Stimulated activated naive B cell treated with anti-CD40 and anti-IgM and Interleukin-4, amounts not matched to agents 10 μg/mL and 1 μg/mL and 100 μg/mL, for 72 hours (primary cell): Measurements from ENCODE around the gene GRB10.

Experiments
- ATAC-seq, 2 donors: fragments of 150-1000 bp; cut with Tn5 transposase; replicated peaks; 2 replicates each; pipeline ENCODE4 v1.10.0; 2021; ENCODE audit warnings: moderate library complexity in 1 of 2
- DNase-seq: peaks from one replicate; pipeline ENCODE4 v3.0.0; 2021
- H3K27ac Mint-ChIP-seq: one replicate; pipeline ENCODE4 v1.8.0; 2022; ENCODE audit warnings: mild to moderate bottlenecking, mixed read lengths
- H3K27me3 Mint-ChIP-seq, 2 donors: one replicate each; pipeline ENCODE4 v1.8.0; 2022; ENCODE audit warnings: mixed read lengths in 2 of 2
- H3K36me3 Mint-ChIP-seq, 2 donors: one replicate each; pipeline ENCODE4 v1.8.0; 2022; ENCODE audit warnings: mixed read lengths in 2 of 2, mild to moderate bottlenecking in 1 of 2
- H3K4me1 Mint-ChIP-seq, 2 donors: one replicate each; pipeline ENCODE4 v1.8.0; 2022; ENCODE audit warnings: mixed read lengths in 2 of 2, mild to moderate bottlenecking in 1 of 2
- H3K4me3 Mint-ChIP-seq, 2 donors: one replicate each; pipeline ENCODE4 v1.8.0; 2022; ENCODE audit warnings: mild to moderate bottlenecking in 2 of 2, mixed read lengths in 2 of 2, moderate library complexity in 1 of 2
- H3K9me3 Mint-ChIP-seq, 2 donors: one replicate each; pipeline ENCODE4 v1.8.0; 2022; ENCODE audit warnings: mixed read lengths in 2 of 2, mild to moderate bottlenecking in 1 of 2

GRB10 gene

GRCh38 chr7:50603287-50603686 lies 179.4 kb downstream of the GRB10 start:
- DNase-seq = no peak
- Mint-ChIP-seq H3K4me3 (no peak overlapping the region), H3K9me3 (peaks cover 4 to 6% of the 10 kb centered on the region in 2 donors), H3K27ac (no peak overlapping the region), H3K36me3 (no peaks in the 10 kb centered on the region), H3K4me1 (peaks cover 0 to 4% of the 10 kb centered on the region in 2 donors), H3K27me3 (no peaks in the 10 kb centered on the region)
- no peak for ATAC-seq

- no peak for DNase-seq
- no peaks in the 10 kb centered on the region for H3K9me3 Mint-ChIP-seq
- H3K27ac Mint-ChIP-seq = no peak overlapping the region
- no peaks in the 10 kb centered on the region for H3K4me1 Mint-ChIP-seq
- H3K27me3 Mint-ChIP-seq = peaks cover 0 to 6% of the 10 kb centered on the region in 2 donors
- no peaks in the 10 kb centered on the region for H3K36me3 Mint-ChIP-seq
- no peak for ATAC-seq
- H3K4me3 Mint-ChIP-seq = no peak overlapping the region
Observed at GRCh38 chr7:50599385-50599784, 183.3 kb downstream of the GRB10 start.

- DNase-seq (no peak), ATAC-seq (no peak)
- Mint-ChIP-seq H3K4me1 (no peaks in the 10 kb centered on the region), H3K27me3 (peaks cover 0 to 6% of the 10 kb centered on the region in 2 donors), H3K9me3 (no peaks in the 10 kb centered on the region), H3K36me3 (no peaks in the 10 kb centered on the region), H3K4me3 (no peak overlapping the region), H3K27ac (no peak overlapping the region)
Observed at GRCh38 chr7:50598460-50599343, 184.0 kb downstream of the GRB10 start.

GRCh38 chr7:50596484-50596883 lies 186.2 kb downstream of the GRB10 start:
- Mint-ChIP-seq H3K36me3 (no peaks in the 10 kb centered on the region), H3K4me1 (no peaks in the 10 kb centered on the region), H3K4me3 (no peak overlapping the region), H3K27me3 (peaks cover 0 to 12% of the 10 kb centered on the region in 2 donors), H3K27ac (no peak overlapping the region), H3K9me3 (no peaks in the 10 kb centered on the region)
- ATAC-seq = no peak
- DNase-seq = no peak

GRCh38 chr7:50595491-50596102 lies 187.1 kb downstream of the GRB10 start:
- Mint-ChIP-seq H3K9me3 (no peaks in the 10 kb centered on the region), H3K36me3 (no peaks in the 10 kb centered on the region), H3K27me3 (peaks cover 0 to 12% of the 10 kb centered on the region in 2 donors), H3K27ac (no peak overlapping the region), H3K4me3 (no peak overlapping the region), H3K4me1 (no peaks in the 10 kb centered on the region)
- no peak for DNase-seq
- ATAC-seq = peak; percentile 47 to 58

- Mint-ChIP-seq H3K4me1 (no peaks in the 10 kb centered on the region), H3K27ac (no peak overlapping the region), H3K4me3 (no peak overlapping the region), H3K9me3 (no peaks in the 10 kb centered on the region), H3K36me3 (no peaks in the 10 kb centered on the region), H3K27me3 (peaks cover 0 to 12% of the 10 kb centered on the region in 2 donors)
- ATAC-seq = peak; percentile 20 to 69
- no peak for DNase-seq
Observed at GRCh38 chr7:50594734-50595485, 187.8 kb downstream of the GRB10 start.

- no peak for DNase-seq
- Mint-ChIP-seq H3K36me3 (no peaks in the 10 kb centered on the region), H3K4me3 (no peak overlapping the region), H3K9me3 (no peaks in the 10 kb centered on the region), H3K27me3 (peaks cover 0 to 12% of the 10 kb centered on the region in 2 donors), H3K4me1 (no peaks in the 10 kb centered on the region), H3K27ac (no peak overlapping the region)
- ATAC-seq = no peak
Observed at GRCh38 chr7:50594136-50594535, 188.6 kb downstream of the GRB10 start.

- peaks cover 0 to 14% of the 10 kb centered on the region in 2 donors for H3K27me3 Mint-ChIP-seq
- no peak for ATAC-seq
- no peaks in the 10 kb centered on the region for H3K36me3 Mint-ChIP-seq
- H3K4me1 Mint-ChIP-seq = no peaks in the 10 kb centered on the region
- no peak for DNase-seq
- H3K27ac Mint-ChIP-seq = no peak overlapping the region
- no peaks in the 10 kb centered on the region for H3K9me3 Mint-ChIP-seq
- no peak overlapping the region for H3K4me3 Mint-ChIP-seq
Observed at GRCh38 chr7:50592940-50593339, 189.8 kb downstream of the GRB10 start.

GRCh38 chr7:50591480-50592438 lies 190.9 kb downstream of the GRB10 start:
- Mint-ChIP-seq H3K4me3 (no peak overlapping the region), H3K36me3 (no peaks in the 10 kb centered on the region), H3K27ac (no peak overlapping the region), H3K4me1 (no peaks in the 10 kb centered on the region), H3K27me3 (peaks cover 0 to 17% of the 10 kb centered on the region in 2 donors), H3K9me3 (no peaks in the 10 kb centered on the region)
- peak; percentile 50 for ATAC-seq
- no peak for DNase-seq

- DNase-seq = no peak
- Mint-ChIP-seq H3K4me1 (no peaks in the 10 kb centered on the region), H3K36me3 (no peaks in the 10 kb centered on the region), H3K4me3 (no peak overlapping the region), H3K9me3 (no peaks in the 10 kb centered on the region), H3K27ac (no peak overlapping the region), H3K27me3 (peaks cover 0 to 14% of the 10 kb centered on the region in 2 donors)
- no peak for ATAC-seq
Observed at GRCh38 chr7:50591098-50591479, 191.6 kb downstream of the GRB10 start.

- no peak overlapping the region for H3K27ac Mint-ChIP-seq
- H3K36me3 Mint-ChIP-seq = no peaks in the 10 kb centered on the region
- H3K9me3 Mint-ChIP-seq = no peaks in the 10 kb centered on the region
- DNase-seq (no peak), ATAC-seq (no peak)
- H3K27me3 Mint-ChIP-seq = peaks cover 0 to 12% of the 10 kb centered on the region in 2 donors
- no peaks in the 10 kb centered on the region for H3K4me1 Mint-ChIP-seq
- no peak overlapping the region for H3K4me3 Mint-ChIP-seq
Observed at GRCh38 chr7:50590535-50590934, 192.2 kb downstream of the GRB10 start.

GRCh38 chr7:50589364-50589763 lies 193.3 kb downstream of the GRB10 start:
- H3K36me3 Mint-ChIP-seq = no peaks in the 10 kb centered on the region
- H3K9me3 Mint-ChIP-seq = peaks cover under 1% of the 10 kb centered on the region in 2 donors
- no peak overlapping the region for H3K4me3 Mint-ChIP-seq
- no peak for DNase-seq
- H3K4me1 Mint-ChIP-seq = no peaks in the 10 kb centered on the region
- no peak for ATAC-seq
- no peak overlapping the region for H3K27ac Mint-ChIP-seq
- peaks cover 0 to 12% of the 10 kb centered on the region in 2 donors for H3K27me3 Mint-ChIP-seq

GRCh38 chr7:50588937-50589336 lies 193.8 kb downstream of the GRB10 start:
- H3K36me3 Mint-ChIP-seq = no peaks in the 10 kb centered on the region
- peaks cover 0 to 12% of the 10 kb centered on the region in 2 donors for H3K27me3 Mint-ChIP-seq
- no peak for DNase-seq
- no peak overlapping the region for H3K27ac Mint-ChIP-seq
- ATAC-seq = no peak
- H3K4me1 Mint-ChIP-seq = no peaks in the 10 kb centered on the region
- no peak overlapping the region for H3K4me3 Mint-ChIP-seq
- H3K9me3 Mint-ChIP-seq = peaks cover 4 to 5% of the 10 kb centered on the region in 2 donors
